H1 (cell line): ENCODE measurements around the gene MAGI3.

Source experiments
- BRCA1 ChIP-seq: IDR thresholded peaks from 2 replicates; pipeline ENCODE4 v1.6.1; 2012; ENCODE audit warnings: low read depth, low read length, improper control_type of control experiment
- GTF2F1 ChIP-seq: IDR thresholded peaks from 2 replicates; pipeline ENCODE4 v1.6.1; 2012; ENCODE audit warnings: low read depth, low read length, improper control_type of control experiment, borderline replicate concordance
- PHF8 ChIP-seq: fragments of 200-600 bp; sonication (generic); conservative IDR thresholded peaks from 2 replicates; pipeline ENCODE4 v1.7.1; 2012; ENCODE audit warnings: low read depth, mild to moderate bottlenecking, inconsistent platforms, low read length, moderate library complexity
- POLR2A ChIP-seq, 2 experiments: IDR thresholded peaks; 1 replicate in 1 of 2; 2 replicates in 1 of 2; pipeline ENCODE4 v1.6.1; 2011; ENCODE audit warnings: low read depth in 2 of 2, low read length in 2 of 2, mild to moderate bottlenecking in 2 of 2; ENCODE audit errors: control extremely low read depth in 1 of 2
- RAD21 ChIP-seq, 2 experiments: IDR thresholded peaks in 1 of 2; conservative IDR thresholded peaks in 1 of 2; 2 replicates each; pipeline ENCODE4 v1.6.1; 2011; ENCODE audit warnings: low read depth in 2 of 2, low read length in 2 of 2, improper control_type of control experiment in 1 of 2, inconsistent platforms in 1 of 2, mild to moderate bottlenecking in 1 of 2, moderate library complexity in 1 of 2
- RXRA ChIP-seq: IDR thresholded peaks from 2 replicates; pipeline ENCODE4 v1.6.1; 2011; ENCODE audit warnings: low read depth, mild to moderate bottlenecking, low read length, moderate library complexity; ENCODE audit not compliant: insufficient read depth
- TF ChIP-seq, protein P1 (sequence below), 3 experiments: IDR thresholded peaks; 1 replicate in 2 of 3; 2 replicates in 1 of 3; pipeline versions ENCODE4 v1.5.1 to v1.6.1; 2011; ENCODE audit warnings: low read length in 3 of 3, mild to moderate bottlenecking in 3 of 3, inconsistent platforms in 2 of 3, low read depth in 1 of 3, moderate library complexity in 1 of 3; ENCODE audit not compliant: insufficient read depth in 1 of 3; ENCODE audit errors: control extremely low read depth in 1 of 3

DNA sequence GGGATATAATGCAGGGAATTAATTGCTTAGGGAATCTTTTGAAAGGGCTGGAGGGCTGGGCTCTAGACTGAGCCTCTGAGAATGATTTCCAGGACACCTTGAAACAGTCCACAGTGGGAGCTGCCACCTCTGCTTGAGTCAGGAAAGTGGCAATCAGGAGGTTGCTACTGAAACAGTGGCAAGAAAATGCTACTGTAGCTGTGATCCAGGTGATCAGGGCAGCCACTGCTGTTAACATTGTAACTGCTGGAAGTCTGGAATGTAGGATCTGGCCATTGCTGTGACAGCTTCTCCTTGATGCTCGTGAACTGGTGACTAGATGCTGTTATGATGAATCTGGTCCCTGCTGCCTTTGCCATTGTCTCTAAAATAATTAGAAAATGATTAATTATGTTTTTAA is 12.8 kb downstream of the MAGI3 start:
- TF ChIP-seq GTF2F1 (no peak), BRCA1 (no peak), RAD21 (IDR thresholded peaks at IDR 0.05 in 1 of 2, conservative IDR thresholded peaks at IDR 0.05 in 1 of 2; ENCODE audit: low read depth in 2 of 2, low read length in 2 of 2) (no peak), POLR2A (IDR thresholded peaks at IDR 0.05; ENCODE audit: control extremely low read depth in 1 of 2, low read depth in 2 of 2, low read length in 2 of 2) (no peak), PHF8 (no peak), RXRA (no peak)
- TF ChIP-seq, protein P1, sequence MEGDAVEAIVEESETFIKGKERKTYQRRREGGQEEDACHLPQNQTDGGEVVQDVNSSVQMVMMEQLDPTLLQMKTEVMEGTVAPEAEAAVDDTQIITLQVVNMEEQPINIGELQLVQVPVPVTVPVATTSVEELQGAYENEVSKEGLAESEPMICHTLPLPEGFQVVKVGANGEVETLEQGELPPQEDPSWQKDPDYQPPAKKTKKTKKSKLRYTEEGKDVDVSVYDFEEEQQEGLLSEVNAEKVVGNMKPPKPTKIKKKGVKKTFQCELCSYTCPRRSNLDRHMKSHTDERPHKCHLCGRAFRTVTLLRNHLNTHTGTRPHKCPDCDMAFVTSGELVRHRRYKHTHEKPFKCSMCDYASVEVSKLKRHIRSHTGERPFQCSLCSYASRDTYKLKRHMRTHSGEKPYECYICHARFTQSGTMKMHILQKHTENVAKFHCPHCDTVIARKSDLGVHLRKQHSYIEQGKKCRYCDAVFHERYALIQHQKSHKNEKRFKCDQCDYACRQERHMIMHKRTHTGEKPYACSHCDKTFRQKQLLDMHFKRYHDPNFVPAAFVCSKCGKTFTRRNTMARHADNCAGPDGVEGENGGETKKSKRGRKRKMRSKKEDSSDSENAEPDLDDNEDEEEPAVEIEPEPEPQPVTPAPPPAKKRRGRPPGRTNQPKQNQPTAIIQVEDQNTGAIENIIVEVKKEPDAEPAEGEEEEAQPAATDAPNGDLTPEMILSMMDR (IDR thresholded peaks at IDR 0.05; ENCODE audit: control extremely low read depth in 1 of 3, insufficient read depth in 1 of 3, low read depth in 1 of 3, low read length in 3 of 3), result no peak
